ENCODE results near the gene BEST3. TPM values are rescaled to one million over a fixed set of nuclear protein-coding genes. Genes with fewer than 3 reads are reported as not detected.
A peak's percentile ranks its signal among the peaks of the same experiment; 100 is the strongest.

BEST3 gene
- total and polyA plus RNA-seq, 2 experiments from 2014 or later, result 0.34 to 0.60 TPM

DNA sequence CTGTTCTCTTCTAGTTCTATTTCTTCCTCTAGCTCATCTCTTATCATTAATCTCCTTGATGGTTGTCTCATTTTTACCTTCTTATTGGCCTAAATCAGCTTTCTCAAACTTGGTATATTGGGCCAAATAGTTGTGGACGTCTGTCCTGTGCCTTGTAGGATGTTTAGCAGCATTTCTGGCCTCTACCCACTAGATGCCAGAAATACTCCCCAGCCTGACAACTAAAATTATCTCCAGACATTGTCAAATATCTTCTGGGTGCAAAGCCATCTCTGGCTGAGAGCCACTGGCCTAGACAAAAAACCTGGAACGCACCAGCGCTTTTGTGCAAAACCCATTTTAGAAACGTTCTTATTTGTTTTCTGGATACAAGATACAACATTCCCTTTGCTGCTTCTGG lies 49.6 kb downstream of the BEST3 start:
- no peaks in the 10 kb centered on the region for H4K20me1 ChIP-seq (ENCODE audit: insufficient read depth, poor library complexity, severe bottlenecking)
- H3K4me1 ChIP-seq (ENCODE audit: insufficient read depth), result no peaks in the 10 kb centered on the region
- TF ChIP-seq, protein P1, sequence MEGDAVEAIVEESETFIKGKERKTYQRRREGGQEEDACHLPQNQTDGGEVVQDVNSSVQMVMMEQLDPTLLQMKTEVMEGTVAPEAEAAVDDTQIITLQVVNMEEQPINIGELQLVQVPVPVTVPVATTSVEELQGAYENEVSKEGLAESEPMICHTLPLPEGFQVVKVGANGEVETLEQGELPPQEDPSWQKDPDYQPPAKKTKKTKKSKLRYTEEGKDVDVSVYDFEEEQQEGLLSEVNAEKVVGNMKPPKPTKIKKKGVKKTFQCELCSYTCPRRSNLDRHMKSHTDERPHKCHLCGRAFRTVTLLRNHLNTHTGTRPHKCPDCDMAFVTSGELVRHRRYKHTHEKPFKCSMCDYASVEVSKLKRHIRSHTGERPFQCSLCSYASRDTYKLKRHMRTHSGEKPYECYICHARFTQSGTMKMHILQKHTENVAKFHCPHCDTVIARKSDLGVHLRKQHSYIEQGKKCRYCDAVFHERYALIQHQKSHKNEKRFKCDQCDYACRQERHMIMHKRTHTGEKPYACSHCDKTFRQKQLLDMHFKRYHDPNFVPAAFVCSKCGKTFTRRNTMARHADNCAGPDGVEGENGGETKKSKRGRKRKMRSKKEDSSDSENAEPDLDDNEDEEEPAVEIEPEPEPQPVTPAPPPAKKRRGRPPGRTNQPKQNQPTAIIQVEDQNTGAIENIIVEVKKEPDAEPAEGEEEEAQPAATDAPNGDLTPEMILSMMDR (IDR thresholded peaks at IDR 0.05; ENCODE audit: poor library complexity), result no peak
- TF ChIP-seq EZH2phosphoT487 (IDR thresholded peaks at IDR 0.05; ENCODE audit: low read depth, severe bottlenecking, unreplicated experiment) (no peak), EZH2 (IDR thresholded peaks at IDR 0.05; ENCODE audit: borderline replicate concordance) (no peak)
- no peaks in the 10 kb centered on the region for H3K27me3 ChIP-seq
- no peaks in the 10 kb centered on the region for H3K9me3 ChIP-seq (ENCODE audit: low read depth)
- no peak overlapping the region for H3K4me2 ChIP-seq
- H3K36me3 ChIP-seq (replicated peaks; ENCODE audit: insufficient read depth, low read depth), result no peaks in the 10 kb centered on the region
- 63% methylated on average over 4 of the region's 4 CpGs for WGBS (ENCODE audit: low lambda C conversion rate, missing lambda C conversion rate)
- H3K9me2 ChIP-seq (replicated peaks; ENCODE audit: insufficient read depth), result no peaks in the 10 kb centered on the region
- no peak for DNase-seq (ENCODE audit: low spot score)
- no peaks in the 10 kb centered on the region for H3K79me2 ChIP-seq
- H3K4me3 ChIP-seq, result no peak overlapping the region
- H2AFZ ChIP-seq, result no peak overlapping the region
- no peak overlapping the region for H3K27ac ChIP-seq

DNA sequence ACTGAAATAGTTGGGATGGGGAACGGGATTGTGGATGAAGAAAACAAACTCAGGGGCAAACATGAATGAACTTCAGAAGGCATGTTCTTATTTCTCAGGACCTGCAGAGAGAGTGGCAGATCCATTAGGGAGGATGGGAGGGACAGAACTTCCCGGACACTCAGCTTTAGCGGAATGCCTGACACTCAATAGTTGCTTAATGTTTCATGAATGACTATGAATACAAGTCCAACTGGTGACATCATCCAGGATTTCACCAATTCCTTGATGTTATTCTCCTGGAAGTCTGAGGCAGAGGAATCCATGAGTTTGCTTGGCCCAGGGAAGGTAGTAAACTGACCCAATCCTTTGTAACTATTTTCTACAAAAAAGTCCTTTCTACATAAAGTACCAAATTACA lies 50.6 kb downstream of the BEST3 start:
- TF ChIP-seq EZH2 (IDR thresholded peaks at IDR 0.05; ENCODE audit: borderline replicate concordance) (no peak), EZH2phosphoT487 (IDR thresholded peaks at IDR 0.05; ENCODE audit: low read depth, severe bottlenecking, unreplicated experiment) (no peak)
- no peaks in the 10 kb centered on the region for H3K27me3 ChIP-seq
- H3K4me3 ChIP-seq, result no peak overlapping the region
- no peaks in the 10 kb centered on the region for H3K4me1 ChIP-seq (ENCODE audit: insufficient read depth)
- no peaks in the 10 kb centered on the region for H4K20me1 ChIP-seq (ENCODE audit: insufficient read depth, poor library complexity, severe bottlenecking)
- H3K27ac ChIP-seq, result no peak overlapping the region
- H3K9me3 ChIP-seq (ENCODE audit: low read depth), result no peaks in the 10 kb centered on the region
- no peaks in the 10 kb centered on the region for H3K9me2 ChIP-seq (replicated peaks; ENCODE audit: insufficient read depth)
- DNase-seq (ENCODE audit: low spot score), result peak; percentile 44
- no peak overlapping the region for H3K4me2 ChIP-seq
- no peaks in the 10 kb centered on the region for H3K79me2 ChIP-seq
- no peak overlapping the region for H2AFZ ChIP-seq
- WGBS (ENCODE audit: low lambda C conversion rate, missing lambda C conversion rate), result 78% methylated on average over 3 of the region's 3 CpGs
- H3K36me3 ChIP-seq (replicated peaks; ENCODE audit: insufficient read depth, low read depth), result no peaks in the 10 kb centered on the region

GRCh38 chr12:69647178-69647577 lies 51.9 kb downstream of the BEST3 start:
- 77% methylated on average over 4 of the region's 4 CpGs for WGBS (ENCODE audit: low lambda C conversion rate, missing lambda C conversion rate)
- no peaks in the 10 kb centered on the region for H4K20me1 ChIP-seq (ENCODE audit: insufficient read depth, poor library complexity, severe bottlenecking)
- H3K36me3 ChIP-seq (replicated peaks; ENCODE audit: insufficient read depth, low read depth), result no peaks in the 10 kb centered on the region
- H3K27ac ChIP-seq, result no peak overlapping the region
- H3K4me1 ChIP-seq (ENCODE audit: insufficient read depth), result no peaks in the 10 kb centered on the region
- H3K27me3 ChIP-seq, result no peaks in the 10 kb centered on the region
- no peaks in the 10 kb centered on the region for H3K9me3 ChIP-seq (ENCODE audit: low read depth)
- H3K4me3 ChIP-seq, result no peak overlapping the region
- TF ChIP-seq EZH2phosphoT487 (IDR thresholded peaks at IDR 0.05; ENCODE audit: low read depth, severe bottlenecking, unreplicated experiment), result no peak
- no peak for TF ChIP-seq EZH2 (IDR thresholded peaks at IDR 0.05; ENCODE audit: borderline replicate concordance)
- TF ChIP-seq, protein P1 (IDR thresholded peaks at IDR 0.05; ENCODE audit: poor library complexity), result no peak
- H2AFZ ChIP-seq, result no peak overlapping the region
- H3K9me2 ChIP-seq (replicated peaks; ENCODE audit: insufficient read depth), result no peaks in the 10 kb centered on the region
- no peaks in the 10 kb centered on the region for H3K79me2 ChIP-seq
- no peak for DNase-seq (ENCODE audit: low spot score)
- H3K4me2 ChIP-seq, result no peak overlapping the region

GRCh38 chr12:69645031-69645430 lies 54.1 kb downstream of the BEST3 start:
- 78% methylated on average over 2 of the region's 2 CpGs for WGBS (ENCODE audit: low lambda C conversion rate, missing lambda C conversion rate)
- H4K20me1 ChIP-seq (ENCODE audit: insufficient read depth, poor library complexity, severe bottlenecking), result no peaks in the 10 kb centered on the region

More at GRCh38 chr12:69645031-69645430, 54.1 kb downstream of the BEST3 start:
- H3K9me2 ChIP-seq (replicated peaks; ENCODE audit: insufficient read depth), result no peaks in the 10 kb centered on the region
- H3K4me3 ChIP-seq, result no peak overlapping the region
- no peaks in the 10 kb centered on the region for H3K27me3 ChIP-seq
- no peak for DNase-seq (ENCODE audit: low spot score)
- H3K4me2 ChIP-seq, result no peak overlapping the region
- H3K79me2 ChIP-seq, result no peaks in the 10 kb centered on the region
- no peak overlapping the region for H2AFZ ChIP-seq
- no peak overlapping the region for H3K27ac ChIP-seq
- no peaks in the 10 kb centered on the region for H3K9me3 ChIP-seq (ENCODE audit: low read depth)
- TF ChIP-seq EZH2 (IDR thresholded peaks at IDR 0.05; ENCODE audit: borderline replicate concordance), result no peak
- TF ChIP-seq EZH2phosphoT487 (IDR thresholded peaks at IDR 0.05; ENCODE audit: low read depth, severe bottlenecking, unreplicated experiment), result no peak
- TF ChIP-seq, protein P1 (IDR thresholded peaks at IDR 0.05; ENCODE audit: poor library complexity), result no peak
- no peaks in the 10 kb centered on the region for H3K4me1 ChIP-seq (ENCODE audit: insufficient read depth)
- no peaks in the 10 kb centered on the region for H3K36me3 ChIP-seq (replicated peaks; ENCODE audit: insufficient read depth, low read depth)

All from hepatocyte (in vitro differentiated cells).